Measurements from ENCODE around the gene COP1. TPM values are rescaled to one million over a fixed set of nuclear protein-coding genes. Genes with fewer than 3 reads are reported as not detected.
"Not testable (repeated sequence)": the region's sequence is repeated elsewhere in the genome, so short reads cannot be mapped to it uniquely, and the experiment has no call there.

The COP1 gene
- total RNA-seq, 1 donor from 2014 or later, result 46.3 TPM

DNA sequence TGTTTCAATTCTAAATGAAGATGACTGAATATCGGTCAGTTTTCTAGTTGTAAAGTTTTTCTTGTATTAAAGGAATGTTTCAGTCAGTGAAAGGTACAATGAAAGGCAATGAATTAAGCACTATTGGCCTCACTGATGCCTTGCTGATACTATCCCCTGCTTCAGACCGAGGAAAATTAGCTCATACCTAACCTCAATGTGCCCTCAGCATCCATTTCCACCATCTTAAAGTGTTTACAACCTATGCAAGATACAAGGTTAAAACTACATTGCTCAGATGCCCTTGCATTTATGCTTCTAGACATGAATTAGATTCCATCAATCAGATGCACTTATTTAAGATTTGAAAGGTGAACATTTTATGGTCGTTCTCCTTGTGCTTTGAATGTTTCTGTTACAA is 184.5 kb downstream of the COP1 start:
- Histone ChIP-seq H3K36me3 (peaks cover 45% of the 10 kb centered on the region), H3K27me3 (ENCODE audit: low read depth) (no peaks in the 10 kb centered on the region), H3K27ac (no peak overlapping the region), H3K9me3 (no peaks in the 10 kb centered on the region), H3K4me1 (no peaks in the 10 kb centered on the region), H3K4me3 (no peak overlapping the region)
- no peak for DNase-seq
- intact Hi-C loops (cut with DNase I), result no loop called here
- TF ChIP-seq CTCF (IDR thresholded peaks at IDR 0.05), result no peak
- ATAC-seq, result no peak

- no peak overlapping the region for H3K27ac ChIP-seq
- H3K27me3 ChIP-seq (ENCODE audit: low read depth), result no peaks in the 10 kb centered on the region
- no peaks in the 10 kb centered on the region for H3K9me3 ChIP-seq
- no peak for TF ChIP-seq CTCF (IDR thresholded peaks at IDR 0.05)
- ATAC-seq, result no peak
- no peak for DNase-seq
- H3K4me3 ChIP-seq, result no peak overlapping the region
- H3K36me3 ChIP-seq, result peaks cover 43% of the 10 kb centered on the region
- intact Hi-C loops (cut with DNase I), result no loop called here
- no peaks in the 10 kb centered on the region for H3K4me1 ChIP-seq
Measured at GRCh38 chr1:176017722-176018121, 189.4 kb downstream of the COP1 start.

GRCh38 chr1:176009951-176010350 is 197.1 kb downstream of the COP1 start:
- ATAC-seq, result no peak
- no peak overlapping the region for H3K4me3 ChIP-seq
- DNase-seq, result no peak
- H3K27ac ChIP-seq, result no peak overlapping the region
- no peak for TF ChIP-seq CTCF (IDR thresholded peaks at IDR 0.05)
- peaks cover 30% of the 10 kb centered on the region for H3K36me3 ChIP-seq
- H3K9me3 ChIP-seq, result no peaks in the 10 kb centered on the region
- intact Hi-C loops (cut with DNase I), result no loop called here
- no peaks in the 10 kb centered on the region for H3K27me3 ChIP-seq (ENCODE audit: low read depth)
- H3K4me1 ChIP-seq, result no peaks in the 10 kb centered on the region

DNA sequence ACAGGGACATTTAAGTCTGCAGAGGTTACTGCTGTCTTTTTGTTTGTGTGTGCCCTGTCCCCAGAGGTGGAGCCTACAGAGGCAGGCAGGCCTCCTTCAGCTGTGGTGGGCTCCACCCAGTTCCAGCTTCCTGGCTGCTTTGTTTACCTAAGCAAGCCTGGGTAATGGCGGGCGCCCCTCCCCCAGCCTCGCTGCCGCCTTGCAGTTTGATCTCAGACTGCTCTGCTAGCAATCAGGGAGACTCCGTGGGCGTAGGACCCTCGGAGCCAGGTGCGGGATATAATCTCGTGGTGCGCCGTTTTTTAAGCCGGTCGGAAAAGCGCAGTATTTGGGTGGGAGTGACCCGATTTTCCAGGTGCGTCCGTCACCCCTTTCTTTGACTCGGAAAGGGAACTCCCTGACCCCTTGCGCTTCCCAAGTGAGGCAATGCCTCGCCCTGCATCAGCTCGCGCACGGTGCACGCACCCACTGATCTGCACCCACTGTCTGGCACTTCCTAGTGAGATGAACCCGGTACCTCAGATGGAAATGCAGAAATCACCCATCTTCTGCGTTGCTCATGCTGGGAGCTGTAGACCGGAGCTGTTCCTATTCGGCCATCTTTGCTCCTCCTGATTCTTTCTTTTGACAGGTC is 199.2 kb downstream of the COP1 start:
- H3K9me3 ChIP-seq; H3K27me3 ChIP-seq (ENCODE audit: low read depth); H3K4me1 ChIP-seq; DNase-seq; H3K4me3 ChIP-seq; H3K27ac ChIP-seq; intact Hi-C loops (cut with DNase I); ATAC-seq: not testable (repeated sequence)
- peaks cover 25% of the 10 kb centered on the region for H3K36me3 ChIP-seq

DNA sequence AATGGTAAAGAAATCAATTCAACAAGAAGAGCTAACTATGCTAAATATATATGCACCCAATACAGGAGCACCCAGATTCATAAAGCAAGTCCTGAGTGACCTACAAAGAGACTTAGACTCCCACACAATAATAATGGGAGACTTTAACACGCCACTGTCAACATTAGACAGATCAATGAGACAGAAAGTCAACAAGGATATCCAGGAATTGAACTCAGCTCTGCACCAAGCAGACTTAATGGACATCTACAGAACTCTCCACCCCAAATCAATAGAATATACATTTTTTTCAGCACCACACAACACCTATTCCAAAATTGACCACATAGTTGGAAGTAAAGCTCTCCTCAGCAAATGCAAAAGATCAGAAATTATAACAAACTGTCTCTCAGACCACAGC is 212.4 kb downstream of the COP1 start:
- H3K27ac ChIP-seq; H3K4me3 ChIP-seq; H3K36me3 ChIP-seq; DNase-seq; H3K27me3 ChIP-seq (ENCODE audit: low read depth); ATAC-seq; intact Hi-C loops (cut with DNase I); H3K4me1 ChIP-seq: not testable (repeated sequence)
- H3K9me3 ChIP-seq, result peaks cover 11% of the 10 kb centered on the region

DNA sequence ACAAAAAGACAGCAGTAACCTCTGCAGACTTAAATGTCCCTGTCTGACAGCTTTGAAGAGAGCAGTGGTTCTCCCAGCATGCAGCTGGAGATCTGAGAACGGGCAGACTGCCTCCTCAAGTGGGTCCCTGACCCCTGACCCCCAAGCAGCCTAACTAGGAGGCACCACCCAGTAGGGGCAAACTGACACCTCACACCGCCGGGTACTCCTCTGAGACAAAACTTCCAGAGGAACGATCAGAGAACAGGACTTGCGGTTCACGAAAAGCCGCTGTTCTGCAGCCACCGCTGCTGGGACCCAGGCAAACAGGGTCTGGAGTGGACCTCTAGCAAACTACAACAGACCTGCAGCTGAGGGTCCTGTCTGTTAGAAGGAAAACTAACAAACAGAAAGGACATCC is 214.3 kb downstream of the COP1 start:
- H3K27ac ChIP-seq; H3K36me3 ChIP-seq; intact Hi-C loops (cut with DNase I); H3K27me3 ChIP-seq (ENCODE audit: low read depth); H3K4me1 ChIP-seq; ATAC-seq; H3K9me3 ChIP-seq; H3K4me3 ChIP-seq; DNase-seq: not testable (repeated sequence)

DNA sequence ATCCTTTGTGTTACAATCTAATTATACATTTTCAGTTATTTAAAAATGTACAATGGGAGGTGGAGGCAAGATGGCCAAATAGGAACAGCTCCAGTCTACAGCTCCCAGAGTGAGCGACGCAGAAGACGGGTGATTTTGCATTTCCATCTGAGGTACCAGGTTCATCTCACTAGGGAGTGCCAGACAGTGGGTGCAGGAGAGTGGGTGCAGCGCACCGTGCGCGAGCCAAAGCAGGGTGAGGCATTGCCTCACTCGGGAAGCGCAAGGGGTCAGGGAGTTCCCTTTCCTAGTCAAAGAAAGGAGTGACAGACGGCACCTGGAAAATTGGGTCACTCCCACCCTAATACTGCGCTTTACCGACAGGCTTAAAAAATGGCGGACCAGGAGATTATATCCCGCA is 214.9 kb downstream of the COP1 start:
- H3K36me3 ChIP-seq, result peaks cover 13% of the 10 kb centered on the region
- ATAC-seq; DNase-seq; H3K4me3 ChIP-seq; intact Hi-C loops (cut with DNase I); H3K27me3 ChIP-seq (ENCODE audit: low read depth); H3K27ac ChIP-seq; H3K9me3 ChIP-seq; H3K4me1 ChIP-seq: not testable (repeated sequence)

DNA sequence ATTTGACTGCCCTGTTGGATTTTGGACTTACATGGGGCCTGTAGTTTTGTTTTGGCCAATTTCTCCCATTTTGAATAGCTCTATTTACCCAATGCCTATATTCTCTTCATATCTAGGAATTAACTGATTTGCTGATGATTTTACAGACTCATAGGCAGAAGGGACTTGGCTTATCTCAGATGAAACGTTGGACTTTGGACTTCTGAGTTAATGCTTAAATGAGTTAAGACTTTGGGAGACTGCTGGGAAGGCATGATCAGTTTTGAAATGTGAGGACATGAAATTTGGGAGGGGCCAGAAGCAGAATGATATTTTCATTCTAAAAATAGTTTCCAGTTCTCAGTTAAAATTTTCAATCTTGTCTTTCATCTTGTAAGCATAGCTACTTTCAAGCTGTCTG is 222.3 kb downstream of the COP1 start:
- peaks cover 54% of the 10 kb centered on the region for H3K36me3 ChIP-seq
- no peak for ATAC-seq
- no peaks in the 10 kb centered on the region for H3K4me1 ChIP-seq
- no peak for DNase-seq
- no peak overlapping the region for H3K4me3 ChIP-seq
- H3K27me3 ChIP-seq (ENCODE audit: low read depth), result no peaks in the 10 kb centered on the region
- H3K9me3 ChIP-seq, result peaks cover 5% of the 10 kb centered on the region
- intact Hi-C loops (cut with DNase I), result no loop called here
- no peak overlapping the region for H3K27ac ChIP-seq
- TF ChIP-seq CTCF (IDR thresholded peaks at IDR 0.05), result no peak

All from lower lobe of right lung (tissue), 2 donors.